HG03378 (cell line): ENCODE data around the gene MEIS3.
"Not testable (repeated sequence)": the region's sequence is repeated elsewhere in the genome, so short reads cannot be mapped to it uniquely, and the experiment has no call there.

Experiments used
- ATAC-seq: cut with Tn5 transposase; IDR thresholded peaks from one replicate; pipeline ENCODE4 v1.9.1; 2021; ENCODE audit warnings: mild to moderate bottlenecking, moderate library complexity; ENCODE audit not compliant: unreplicated experiment

Gene MEIS3

DNA sequence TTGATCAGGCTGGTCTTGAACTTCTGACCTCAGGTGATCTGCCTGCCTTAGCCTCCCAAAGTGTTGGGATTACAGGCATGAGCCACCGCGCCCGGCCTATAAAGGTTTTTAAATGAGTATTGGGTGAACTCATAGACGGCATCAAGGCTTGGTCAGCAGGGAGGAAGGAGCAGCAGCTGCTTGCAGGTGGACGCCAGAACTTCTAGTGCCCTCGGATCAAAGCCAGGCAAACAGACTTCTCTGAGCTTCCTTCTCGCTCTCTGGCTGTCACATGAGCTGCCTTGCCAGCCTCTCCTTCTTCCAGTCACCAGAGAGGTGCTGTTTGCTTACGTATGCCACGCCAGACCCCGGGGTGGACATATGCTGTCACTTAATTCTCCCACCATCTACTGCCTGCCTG is 53.9 kb downstream of the MEIS3 start:
- ATAC-seq: not testable (repeated sequence)

GRCh38 chr19:47363758-47364531 is 55.4 kb downstream of the MEIS3 start:
- no peak for ATAC-seq

DNA sequence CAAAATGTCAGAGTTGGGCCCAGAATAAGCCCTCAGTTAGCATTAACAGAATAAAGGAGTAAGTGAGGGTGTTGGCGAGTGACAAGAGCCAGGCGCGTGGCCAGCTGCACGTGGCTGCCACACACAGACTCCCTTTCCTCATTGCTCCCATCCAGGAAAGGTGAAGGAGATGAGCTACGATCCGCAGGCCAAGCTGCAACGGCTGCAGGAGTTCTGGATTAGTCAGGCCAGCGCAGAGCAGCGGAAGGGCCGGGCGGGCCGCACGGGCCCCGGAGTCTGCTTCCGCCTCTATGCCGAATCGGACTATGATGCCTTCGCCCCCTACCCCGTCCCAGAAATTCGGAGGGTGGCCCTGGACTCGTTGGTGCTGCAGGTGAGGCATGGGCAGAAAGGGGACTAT is 57.0 kb downstream of the MEIS3 start:
- ATAC-seq: no peak

- no peak for ATAC-seq
These were observed 60.4 kb downstream of the MEIS3 start for GRCh38 chr19:47358936-47359335.

DNA sequence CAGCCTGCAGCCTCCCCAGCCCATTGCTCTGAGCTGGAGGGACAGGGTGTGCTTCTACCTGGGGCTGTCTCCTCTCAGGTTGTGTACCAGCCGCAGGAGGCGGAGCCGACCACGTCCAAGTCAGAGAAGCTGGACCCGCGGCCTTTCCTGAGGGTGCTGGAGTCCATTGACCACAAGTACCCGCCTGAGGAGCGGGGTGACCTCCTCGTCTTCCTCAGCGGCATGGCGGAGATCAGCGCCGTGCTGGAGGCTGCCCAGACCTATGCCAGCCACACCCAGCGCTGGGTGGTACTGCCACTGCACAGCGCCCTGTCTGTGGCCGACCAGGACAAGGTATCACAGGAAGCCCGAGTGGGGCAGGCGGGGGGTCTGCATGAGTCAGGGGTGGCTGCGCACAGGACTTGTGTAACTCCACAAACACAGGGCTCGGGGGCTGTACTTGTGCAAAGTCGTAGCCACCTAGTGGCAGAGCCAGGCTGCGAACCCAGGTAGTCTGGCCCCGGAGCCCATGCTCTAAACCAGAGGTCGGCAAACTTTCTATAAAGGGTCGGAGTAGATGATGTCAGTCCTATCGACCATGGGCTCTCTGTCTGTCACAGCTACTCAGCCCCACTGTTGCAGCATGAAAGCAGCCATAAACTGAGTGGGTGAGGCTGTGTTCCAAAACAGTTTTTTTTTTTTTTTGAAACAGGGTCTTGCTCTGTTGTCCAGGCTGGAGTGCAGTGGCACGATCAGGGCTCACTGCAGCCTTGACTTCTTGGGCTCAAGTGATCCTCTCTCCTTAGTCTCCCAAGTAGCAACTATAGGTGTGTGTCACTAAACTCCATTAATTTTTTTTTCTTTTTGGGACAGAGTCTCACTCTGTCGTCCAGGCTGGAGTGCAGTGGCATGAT is 61.3 kb downstream of the MEIS3 start:
- ATAC-seq: no peak

- ATAC-seq: no peak
These were observed 62.4 kb downstream of the MEIS3 start for GRCh38 chr19:47356900-47357299.

GRCh38 chr19:47353307-47353712 is 66.0 kb downstream of the MEIS3 start:
- ATAC-seq: no peak
